Thoracic aorta (tissue), 2 donors: ENCODE measurements around the gene DCPS. TPM values are rescaled to one million over a fixed set of nuclear protein-coding genes. Genes with fewer than 3 reads are reported as not detected.

ENCODE experiments used
- ATAC-seq: fragments of 150-250 bp; one replicate; pipeline ENCODE4 v1.8.0; 2017; ENCODE audit warnings: low read depth; ENCODE audit not compliant: insufficient number of reproducible peaks, low FRiP score
- DNase-seq: peaks from one replicate; pipeline ENCODE4 v3.0.0-alpha.2; 2020; ENCODE audit warnings: low spot score
- H3K27ac ChIP-seq, 2 donors: fragments of 200-600 bp; sonication (generic); 1 replicate in 1 of 2; 2 replicates in 1 of 2; pipeline ENCODE4 v1.5.1; 2016; ENCODE audit warnings: mild to moderate bottlenecking in 2 of 2, moderate library complexity in 2 of 2
- H3K27me3 ChIP-seq: fragments of 200-600 bp; sonication (generic); replicated peaks from 2 replicates; pipeline ENCODE4 v1.6.0; 2016; ENCODE audit warnings: mild to moderate bottlenecking; ENCODE audit not compliant: insufficient read depth
- H3K36me3 ChIP-seq: fragments of 200-600 bp; sonication (generic); one replicate; pipeline ENCODE4 v1.5.1; 2016
- H3K4me1 ChIP-seq, 2 donors: fragments of 200-600 bp; sonication (generic); 1 replicate in 1 of 2; 2 replicates in 1 of 2; pipeline versions ENCODE4 v1.5.1 to v1.6.0; 2016; ENCODE audit warnings: low read depth in 2 of 2, mild to moderate bottlenecking in 1 of 2; ENCODE audit not compliant: control insufficient read depth in 1 of 2
- H3K4me3 ChIP-seq: fragments of 200-600 bp; sonication (generic); 2 replicates; pipeline ENCODE4 v1.5.1; 2016; ENCODE audit warnings: mild to moderate bottlenecking
- H3K9me3 ChIP-seq: fragments of 200-600 bp; sonication (generic); 2 replicates; pipeline ENCODE4 v1.5.1; 2016
- CTCF ChIP-seq: fragments of 200-600 bp; sonication (generic); IDR thresholded peaks from one replicate; pipeline ENCODE4 v1.5.1; 2019; ENCODE audit warnings: antibody characterized with exemption
- total RNA-seq, 2 donors: library from RNA; depleted of rRNA; stranded (reverse); fragments of >200 nt; gene quantifications; one replicate each; pipeline versions ENCODE4 v1.1.0 to v1.2.3, GENCODE V29; 2016

Gene DCPS
- total RNA-seq, 2 donors from 2014 or later, result 8.4 to 9.7 TPM

GRCh38 chr11:126317432-126317755 lies 13.5 kb downstream of the DCPS start:
- ATAC-seq, result no peak

GRCh38 chr11:126317756-126318573 lies 14.1 kb downstream of the DCPS start:
- ATAC-seq (peak; percentile 51), DNase-seq (no peak)
- Histone ChIP-seq H3K36me3 (peaks cover 1% of the 10 kb centered on the region), H3K9me3 (no peaks in the 10 kb centered on the region), H3K4me3 (peak overlapping the region; percentile 67), H3K4me1 (peaks cover 19 to 26% of the 10 kb centered on the region in 2 donors), H3K27ac (peak overlapping the region; percentile 56 to 84), H3K27me3 (no peaks in the 10 kb centered on the region)
- no peak for TF ChIP-seq CTCF

More at GRCh38 chr11:126317432-126317755, 13.5 kb downstream of the DCPS start:
- peaks cover 19 to 26% of the 10 kb centered on the region in 2 donors for H3K4me1 ChIP-seq
- no peak for DNase-seq
- no peaks in the 10 kb centered on the region for H3K9me3 ChIP-seq
- H3K4me3 ChIP-seq, result peak overlapping the region; percentile 67
- TF ChIP-seq CTCF, result no peak
- peak overlapping the region; percentile 56 to 84 for H3K27ac ChIP-seq
- peaks cover 4% of the 10 kb centered on the region for H3K36me3 ChIP-seq
- H3K27me3 ChIP-seq, result no peaks in the 10 kb centered on the region

GRCh38 chr11:126318574-126319373 lies 14.9 kb downstream of the DCPS start:
- TF ChIP-seq CTCF, result no peak
- Histone ChIP-seq H3K27ac (peak overlapping the region; percentile 56 to 84), H3K27me3 (no peaks in the 10 kb centered on the region), H3K9me3 (no peaks in the 10 kb centered on the region), H3K36me3 (no peaks in the 10 kb centered on the region), H3K4me3 (peak overlapping the region; percentile 67), H3K4me1 (peaks cover 19 to 26% of the 10 kb centered on the region in 2 donors)
- DNase-seq (no peak), ATAC-seq (peak; percentile 28)

GRCh38 chr11:126319374-126319740 lies 15.5 kb downstream of the DCPS start:
- H3K9me3 ChIP-seq, result no peaks in the 10 kb centered on the region
- no peak overlapping the region for H3K4me3 ChIP-seq
- ATAC-seq (no peak), DNase-seq (no peak)
- peaks cover 19 to 26% of the 10 kb centered on the region in 2 donors for H3K4me1 ChIP-seq
- H3K27me3 ChIP-seq, result no peaks in the 10 kb centered on the region
- H3K36me3 ChIP-seq, result no peaks in the 10 kb centered on the region
- no peak for TF ChIP-seq CTCF
- peak overlapping the region; percentile 56 to 84 for H3K27ac ChIP-seq

GRCh38 chr11:126322996-126323395 lies 19.1 kb downstream of the DCPS start:
- ATAC-seq (no peak), DNase-seq (no peak)
- H3K4me3 ChIP-seq, result no peak overlapping the region
- no peaks in the 10 kb centered on the region for H3K9me3 ChIP-seq
- H3K4me1 ChIP-seq, result peaks cover 10 to 15% of the 10 kb centered on the region in 2 donors
- H3K27me3 ChIP-seq, result no peaks in the 10 kb centered on the region
- no peak for TF ChIP-seq CTCF
- no peaks in the 10 kb centered on the region for H3K36me3 ChIP-seq
- H3K27ac ChIP-seq, result no peak overlapping the region
